Measurements from ENCODE around the gene RASAL1. TPM values are rescaled to one million over a fixed set of nuclear protein-coding genes. Genes with fewer than 3 reads are reported as not detected.
"Not testable (repeated sequence)": the region's sequence is repeated elsewhere in the genome, so short reads cannot be mapped to it uniquely, and the experiment has no call there.

Gene RASAL1
- total and polyA plus RNA-seq, 5 experiments from 2014 or later, result 0.13 to 0.76 (median 0.44) TPM

- POLR2A ChIA-PET, result no interaction called here
- Mint-ChIP-seq H3K9me3 (peaks cover 0 to 13% (median 2%) of the 10 kb centered on the region in 9 donors), H3K4me1 (peaks cover 0 to 16% (median 1%) of the 10 kb centered on the region in 4 donors), H3K4me3 (no peak overlapping the region), H3K27me3 (peaks cover 0 to 5% (median 0%) of the 10 kb centered on the region in 5 donors), H3K36me3 (no peaks in the 10 kb centered on the region), H3K27ac (no peak overlapping the region)
- ATAC-seq (no peak), DNase-seq (peak in 1 of 10 donors; percentile 10)
These were observed 10.4 kb upstream of the RASAL1 start for GRCh38 chr12:113145720-113146551.

GRCh38 chr12:113144806-113145205 lies 9.2 kb upstream of the RASAL1 start:
- no peak overlapping the region for H3K27ac Mint-ChIP-seq
- no peak for ATAC-seq
- H3K4me1 Mint-ChIP-seq, result peaks cover 0 to 16% (median under 1%) of the 10 kb centered on the region in 4 donors

GRCh38 chr12:113143959-113144358 lies 8.4 kb upstream of the RASAL1 start:
- peaks cover 0 to 13% (median 2%) of the 10 kb centered on the region in 9 donors for H3K9me3 Mint-ChIP-seq
- no peaks in the 10 kb centered on the region for H3K36me3 Mint-ChIP-seq
- ATAC-seq (no peak), DNase-seq (no peak)
- peaks cover 0 to 16% (median 0%) of the 10 kb centered on the region in 4 donors for H3K4me1 Mint-ChIP-seq
- POLR2A ChIA-PET, result no interaction called here
- H3K27ac Mint-ChIP-seq, result no peak overlapping the region
- H3K27me3 Mint-ChIP-seq, result peaks cover 0 to 2% (median 0%) of the 10 kb centered on the region in 5 donors
- no peak overlapping the region for H3K4me3 Mint-ChIP-seq

More at GRCh38 chr12:113144806-113145205, 9.2 kb upstream of the RASAL1 start:
- POLR2A ChIA-PET, result no interaction called here
- Mint-ChIP-seq H3K4me3 (no peak overlapping the region), H3K9me3 (peaks cover 0 to 13% (median 2%) of the 10 kb centered on the region in 9 donors), H3K36me3 (no peaks in the 10 kb centered on the region), H3K27me3 (peaks cover 0 to 2% (median 0%) of the 10 kb centered on the region in 5 donors)
- peak in 1 of 10 donors; percentile 23 for DNase-seq

GRCh38 chr12:113142886-113143332 lies 7.3 kb upstream of the RASAL1 start:
- DNase-seq (peak in 1 of 10 donors; percentile 10), ATAC-seq (no peak)
- H3K36me3 Mint-ChIP-seq, result no peaks in the 10 kb centered on the region
- POLR2A ChIA-PET, result no interaction called here
- H3K27me3 Mint-ChIP-seq, result peaks cover 0 to 2% (median 0%) of the 10 kb centered on the region in 5 donors
- peaks cover 0 to 13% (median 2%) of the 10 kb centered on the region in 9 donors for H3K9me3 Mint-ChIP-seq
- no peak overlapping the region for H3K4me3 Mint-ChIP-seq
- peaks cover 0 to 16% (median 0%) of the 10 kb centered on the region in 4 donors for H3K4me1 Mint-ChIP-seq
- no peak overlapping the region for H3K27ac Mint-ChIP-seq

GRCh38 chr12:113142173-113142885 lies 6.8 kb upstream of the RASAL1 start:
- H3K36me3 Mint-ChIP-seq, result no peaks in the 10 kb centered on the region
- H3K9me3 Mint-ChIP-seq, result peaks cover 0 to 11% (median 2%) of the 10 kb centered on the region in 9 donors
- DNase-seq (peak in 1 of 10 donors; percentile 57), ATAC-seq (peak in 1 of 2 donors; percentile 44)
- POLR2A ChIA-PET, result no interaction called here
- no peak overlapping the region for H3K4me3 Mint-ChIP-seq
- H3K4me1 Mint-ChIP-seq, result peaks cover 0 to 16% (median 0%) of the 10 kb centered on the region in 4 donors
- peak overlapping the region in 1 of 10 donors; percentile 15 for H3K27ac Mint-ChIP-seq
- H3K27me3 Mint-ChIP-seq, result peaks cover 0 to under 1% (median 0%) of the 10 kb centered on the region in 5 donors

GRCh38 chr12:113141716-113142115 lies 6.2 kb upstream of the RASAL1 start:
- H3K27ac Mint-ChIP-seq, DNase-seq, H3K36me3 Mint-ChIP-seq, H3K4me3 Mint-ChIP-seq, ATAC-seq, H3K9me3 Mint-ChIP-seq, H3K27me3 Mint-ChIP-seq, POLR2A ChIA-PET: not testable (repeated sequence)
- H3K4me1 Mint-ChIP-seq, result peaks cover 0 to 19% (median 2%) of the 10 kb centered on the region in 4 donors

- Mint-ChIP-seq H3K27ac (no peak overlapping the region), H3K27me3 (peaks cover 0 to 9% (median 0%) of the 10 kb centered on the region in 5 donors), H3K9me3 (no peaks in the 10 kb centered on the region), H3K36me3 (no peaks in the 10 kb centered on the region), H3K4me3 (no peak overlapping the region), H3K4me1 (peaks cover 8 to 29% (median 11%) of the 10 kb centered on the region in 4 donors)
- ATAC-seq (no peak), DNase-seq (peak in 1 of 10 donors; percentile 21)
- POLR2A ChIA-PET, result no interaction called here
These were observed 5.1 kb upstream of the RASAL1 start for GRCh38 chr12:113140706-113141105.

- no peaks in the 10 kb centered on the region for H3K9me3 Mint-ChIP-seq
- H3K36me3 Mint-ChIP-seq, result no peaks in the 10 kb centered on the region
- ATAC-seq (no peak), DNase-seq (no peak)
- POLR2A ChIA-PET, result no interaction called here
- H3K27ac Mint-ChIP-seq, result no peak overlapping the region
- no peak overlapping the region for H3K4me3 Mint-ChIP-seq
- H3K27me3 Mint-ChIP-seq, result peaks cover 0 to 9% (median 0%) of the 10 kb centered on the region in 5 donors
- H3K4me1 Mint-ChIP-seq, result peaks cover 11 to 33% (median 17%) of the 10 kb centered on the region in 4 donors
These were observed 3.3 kb upstream of the RASAL1 start for GRCh38 chr12:113138826-113139225.

GRCh38 chr12:113137861-113138783 lies 2.6 kb upstream of the RASAL1 start:
- H3K27me3 Mint-ChIP-seq, result peaks cover 0 to 9% (median 0%) of the 10 kb centered on the region in 5 donors
- POLR2A ChIA-PET, result no interaction called here
- no peaks in the 10 kb centered on the region for H3K9me3 Mint-ChIP-seq
- DNase-seq (no peak), ATAC-seq (no peak)
- H3K4me1 Mint-ChIP-seq, result peaks cover 11 to 30% (median 17%) of the 10 kb centered on the region in 4 donors
- no peak overlapping the region for H3K27ac Mint-ChIP-seq
- no peak overlapping the region for H3K4me3 Mint-ChIP-seq
- H3K36me3 Mint-ChIP-seq, result no peaks in the 10 kb centered on the region

GRCh38 chr12:113136990-113137511 lies 1.5 kb upstream of the RASAL1 start:
- POLR2A ChIA-PET, result no interaction called here

GRCh38 chr12:113136128-113136989 lies 798 bp upstream of the RASAL1 start:
- H3K4me3 Mint-ChIP-seq, result peak overlapping the region; percentile 70 to 89 (median 81)
- H3K4me1 Mint-ChIP-seq, result peaks cover 11 to 20% (median 17%) of the 10 kb centered on the region in 4 donors
- DNase-seq (peak; percentile 24 to 80 (median 60)), ATAC-seq (peak; percentile 68 to 81)
- POLR2A ChIA-PET, result no interaction called here
- peaks cover 0 to 9% (median 0%) of the 10 kb centered on the region in 5 donors for H3K27me3 Mint-ChIP-seq
- no peaks in the 10 kb centered on the region for H3K36me3 Mint-ChIP-seq
- H3K9me3 Mint-ChIP-seq, result no peaks in the 10 kb centered on the region
- H3K27ac Mint-ChIP-seq, result peak overlapping the region in 9 of 10 donors; percentile 25 to 94 (median 90)

More at GRCh38 chr12:113136990-113137511, 1.5 kb upstream of the RASAL1 start:
- DNase-seq (no peak), ATAC-seq (no peak)
- peak overlapping the region in 2 of 10 donors; percentile 6 to 28 for H3K27ac Mint-ChIP-seq
- H3K4me3 Mint-ChIP-seq, result peak overlapping the region in 5 of 10 donors; percentile 24 to 86 (median 46)
- no peaks in the 10 kb centered on the region for H3K36me3 Mint-ChIP-seq
- peaks cover 0 to 9% (median 0%) of the 10 kb centered on the region in 5 donors for H3K27me3 Mint-ChIP-seq
- H3K9me3 Mint-ChIP-seq, result no peaks in the 10 kb centered on the region
- H3K4me1 Mint-ChIP-seq, result peaks cover 11 to 21% (median 17%) of the 10 kb centered on the region in 4 donors
